ENCODE results near the gene PRCC. TPM values are rescaled to one million over a fixed set of nuclear protein-coding genes. Genes with fewer than 3 reads are reported as not detected.

PRCC gene
- total RNA-seq, 1 donor from 2014 or later, result 16.3 TPM

DNA sequence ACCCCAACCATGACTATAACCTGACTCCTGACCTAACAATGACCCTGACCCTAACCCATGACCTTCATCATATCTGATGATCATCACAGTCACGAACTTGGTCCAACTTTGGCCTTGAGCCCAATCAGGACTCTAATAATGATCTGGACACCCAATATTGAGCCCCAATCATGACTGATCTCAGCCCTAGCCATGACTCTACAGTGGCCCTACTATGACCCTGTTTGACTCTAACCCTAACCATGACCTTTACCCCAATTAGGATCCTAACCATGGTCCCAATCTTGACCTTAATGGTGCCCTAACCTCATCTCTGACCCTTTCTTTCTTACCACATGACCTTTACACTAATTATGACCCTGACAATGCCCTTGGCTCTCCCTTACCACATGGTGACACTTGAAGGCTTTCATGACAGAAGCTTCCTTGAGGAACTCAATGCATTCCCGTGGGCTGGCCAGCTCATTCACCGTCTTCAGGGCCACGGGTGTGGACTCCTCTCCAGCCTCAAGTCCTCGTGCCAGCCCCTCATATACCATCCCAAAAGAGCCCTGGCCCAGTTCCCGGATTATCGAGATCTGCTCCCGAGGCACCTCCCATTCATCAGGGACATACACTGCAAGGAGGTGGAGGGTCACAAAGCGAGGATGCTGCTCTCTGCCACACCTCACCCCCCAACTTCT is 75.4 kb downstream of the PRCC start:
- Histone ChIP-seq H3K4me1 (no peaks in the 10 kb centered on the region), H3K4me3 (no peak overlapping the region), H3K9me3 (no peaks in the 10 kb centered on the region), H3K27me3 (peaks cover 9% of the 10 kb centered on the region), H3K27ac (no peak overlapping the region), H3K36me3 (no peaks in the 10 kb centered on the region)
- no peak for DNase-seq (ENCODE audit: low spot score in 2 of 2)
- TF ChIP-seq CTCF (IDR thresholded peaks at IDR 0.05), result no peak
- intact Hi-C loops (cut with DNase I), result no loop called here

DNA sequence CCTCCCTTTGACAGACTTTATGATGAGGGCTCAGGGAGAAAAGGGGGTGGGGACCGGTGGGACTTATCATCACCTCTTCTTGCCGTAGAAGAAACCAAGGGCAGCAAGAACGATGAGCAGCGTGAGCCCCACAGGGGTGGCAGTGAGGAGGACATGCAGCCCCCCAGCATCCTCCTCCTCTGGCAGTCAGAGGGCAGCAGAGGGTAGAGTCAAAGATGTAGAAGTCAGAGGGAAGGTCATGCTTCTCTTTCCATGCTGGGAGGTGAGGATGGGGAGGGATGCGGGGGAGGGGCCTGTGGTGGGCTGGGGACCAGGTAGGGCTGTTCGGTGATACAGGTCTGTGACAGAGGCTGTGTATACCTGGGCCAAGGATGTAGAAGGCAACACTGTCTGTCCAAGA is 76.8 kb downstream of the PRCC start:
- intact Hi-C loops (cut with DNase I), result no loop called here
- H3K4me3 ChIP-seq, result no peak overlapping the region
- TF ChIP-seq CTCF (IDR thresholded peaks at IDR 0.05), result no peak
- H3K9me3 ChIP-seq, result no peaks in the 10 kb centered on the region
- H3K27me3 ChIP-seq, result peaks cover 9% of the 10 kb centered on the region
- H3K27ac ChIP-seq, result no peak overlapping the region
- DNase-seq (ENCODE audit: low spot score in 2 of 2), result no peak
- H3K4me1 ChIP-seq, result no peaks in the 10 kb centered on the region
- H3K36me3 ChIP-seq, result no peaks in the 10 kb centered on the region

GRCh38 chr1:156844638-156845037 is 77.3 kb downstream of the PRCC start:
- no peak for DNase-seq (ENCODE audit: low spot score in 2 of 2)
- H3K27ac ChIP-seq, result no peak overlapping the region
- no peaks in the 10 kb centered on the region for H3K4me1 ChIP-seq
- H3K4me3 ChIP-seq, result no peak overlapping the region
- intact Hi-C loops (cut with DNase I), result no loop called here
- no peaks in the 10 kb centered on the region for H3K36me3 ChIP-seq
- H3K27me3 ChIP-seq, result peaks cover 9% of the 10 kb centered on the region
- H3K9me3 ChIP-seq, result no peaks in the 10 kb centered on the region
- TF ChIP-seq CTCF (IDR thresholded peaks at IDR 0.05), result no peak

GRCh38 chr1:156845055-156845952 is 78.0 kb downstream of the PRCC start:
- Histone ChIP-seq H3K4me3 (no peak overlapping the region), H3K9me3 (no peaks in the 10 kb centered on the region), H3K27me3 (peaks cover 9% of the 10 kb centered on the region), H3K27ac (no peak overlapping the region), H3K4me1 (no peaks in the 10 kb centered on the region), H3K36me3 (no peaks in the 10 kb centered on the region)
- no peak for TF ChIP-seq CTCF (IDR thresholded peaks at IDR 0.05)
- intact Hi-C loops (cut with DNase I), result no loop called here
- DNase-seq (ENCODE audit: low spot score in 2 of 2), result no peak

- TF ChIP-seq CTCF (IDR thresholded peaks at IDR 0.05), result no peak
- no peak for DNase-seq (ENCODE audit: low spot score in 2 of 2)
- intact Hi-C loops (cut with DNase I), result no loop called here
These were observed 78.7 kb downstream of the PRCC start for GRCh38 chr1:156845953-156846545.

More at GRCh38 chr1:156845953-156846545, 78.7 kb downstream of the PRCC start:
- Histone ChIP-seq H3K9me3 (no peaks in the 10 kb centered on the region), H3K4me1 (no peaks in the 10 kb centered on the region), H3K36me3 (no peaks in the 10 kb centered on the region), H3K27me3 (peaks cover 9% of the 10 kb centered on the region), H3K4me3 (no peak overlapping the region), H3K27ac (no peak overlapping the region)
